ENCODE measurements around the gene COL5A1.

DNA sequence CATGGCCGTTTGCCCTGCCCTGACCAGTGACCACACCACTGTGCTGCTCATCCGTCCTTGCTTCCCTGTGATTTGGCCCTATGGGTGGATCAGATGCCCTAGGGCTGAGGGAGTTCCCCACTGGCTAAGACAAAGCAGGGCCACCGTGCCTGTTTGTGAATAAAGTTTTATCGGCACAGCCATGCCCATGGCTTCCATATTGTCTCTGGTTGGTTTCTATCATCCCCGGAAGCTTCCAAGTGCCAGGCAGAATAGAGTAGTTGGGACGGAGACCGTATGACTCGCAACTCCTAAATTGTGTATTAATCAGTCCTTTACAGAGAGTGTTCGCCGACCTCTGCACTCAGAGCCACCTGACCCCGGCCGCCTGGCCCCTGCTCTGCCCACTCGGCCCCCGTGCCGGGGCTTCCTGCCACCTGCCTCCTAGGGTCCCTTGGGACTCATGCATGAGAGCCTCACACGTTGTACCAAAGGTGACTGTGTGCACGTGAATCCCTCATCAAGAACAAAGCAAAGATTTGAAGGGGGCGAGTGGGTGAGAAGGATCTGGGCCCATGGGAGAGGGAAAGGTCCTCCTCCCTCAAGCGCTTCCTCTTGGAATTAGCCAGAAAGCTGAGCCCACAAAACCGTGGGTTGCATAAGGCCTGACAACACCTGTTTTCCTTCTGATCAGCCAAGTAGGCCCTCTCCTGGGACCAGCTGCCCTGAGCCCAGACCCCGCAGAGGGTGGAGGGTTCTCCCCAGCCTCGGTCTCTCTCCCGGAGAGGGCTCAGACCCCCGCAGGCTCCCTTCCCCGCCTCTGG is 227.3 kb downstream of the COL5A1 start:
- TF ChIP-seq, protein P1, sequence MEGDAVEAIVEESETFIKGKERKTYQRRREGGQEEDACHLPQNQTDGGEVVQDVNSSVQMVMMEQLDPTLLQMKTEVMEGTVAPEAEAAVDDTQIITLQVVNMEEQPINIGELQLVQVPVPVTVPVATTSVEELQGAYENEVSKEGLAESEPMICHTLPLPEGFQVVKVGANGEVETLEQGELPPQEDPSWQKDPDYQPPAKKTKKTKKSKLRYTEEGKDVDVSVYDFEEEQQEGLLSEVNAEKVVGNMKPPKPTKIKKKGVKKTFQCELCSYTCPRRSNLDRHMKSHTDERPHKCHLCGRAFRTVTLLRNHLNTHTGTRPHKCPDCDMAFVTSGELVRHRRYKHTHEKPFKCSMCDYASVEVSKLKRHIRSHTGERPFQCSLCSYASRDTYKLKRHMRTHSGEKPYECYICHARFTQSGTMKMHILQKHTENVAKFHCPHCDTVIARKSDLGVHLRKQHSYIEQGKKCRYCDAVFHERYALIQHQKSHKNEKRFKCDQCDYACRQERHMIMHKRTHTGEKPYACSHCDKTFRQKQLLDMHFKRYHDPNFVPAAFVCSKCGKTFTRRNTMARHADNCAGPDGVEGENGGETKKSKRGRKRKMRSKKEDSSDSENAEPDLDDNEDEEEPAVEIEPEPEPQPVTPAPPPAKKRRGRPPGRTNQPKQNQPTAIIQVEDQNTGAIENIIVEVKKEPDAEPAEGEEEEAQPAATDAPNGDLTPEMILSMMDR (IDR thresholded peaks at IDR 0.05) = no peak
- TF ChIP-seq POLR2A (IDR thresholded peaks at IDR 0.05) = no peak
